GM18868 (cell line): Measurements from ENCODE around the gene TBC1D22A.
A peak's percentile ranks its signal among the peaks of the same experiment; 100 is the strongest.
"Not testable (repeated sequence)": the region's sequence is repeated elsewhere in the genome, so short reads cannot be mapped to it uniquely, and the experiment has no call there.

Source experiments
- ATAC-seq: cut with Tn5 transposase; IDR thresholded peaks from one replicate; pipeline ENCODE4 v1.9.1; 2021; ENCODE audit warnings: mild to moderate bottlenecking, moderate library complexity; ENCODE audit not compliant: unreplicated experiment

The TBC1D22A gene, protein sequence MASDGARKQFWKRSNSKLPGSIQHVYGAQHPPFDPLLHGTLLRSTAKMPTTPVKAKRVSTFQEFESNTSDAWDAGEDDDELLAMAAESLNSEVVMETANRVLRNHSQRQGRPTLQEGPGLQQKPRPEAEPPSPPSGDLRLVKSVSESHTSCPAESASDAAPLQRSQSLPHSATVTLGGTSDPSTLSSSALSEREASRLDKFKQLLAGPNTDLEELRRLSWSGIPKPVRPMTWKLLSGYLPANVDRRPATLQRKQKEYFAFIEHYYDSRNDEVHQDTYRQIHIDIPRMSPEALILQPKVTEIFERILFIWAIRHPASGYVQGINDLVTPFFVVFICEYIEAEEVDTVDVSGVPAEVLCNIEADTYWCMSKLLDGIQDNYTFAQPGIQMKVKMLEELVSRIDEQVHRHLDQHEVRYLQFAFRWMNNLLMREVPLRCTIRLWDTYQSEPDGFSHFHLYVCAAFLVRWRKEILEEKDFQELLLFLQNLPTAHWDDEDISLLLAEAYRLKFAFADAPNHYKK

GRCh38 chr22:46762238-46763050, at the start of gene TBC1D22A:
Gene TBC1D22A (plus strand): TSS chr22:46762650. CDS start chr22:46762787, 137 bp downstream.
- peak; percentile 78 for ATAC-seq

DNA sequence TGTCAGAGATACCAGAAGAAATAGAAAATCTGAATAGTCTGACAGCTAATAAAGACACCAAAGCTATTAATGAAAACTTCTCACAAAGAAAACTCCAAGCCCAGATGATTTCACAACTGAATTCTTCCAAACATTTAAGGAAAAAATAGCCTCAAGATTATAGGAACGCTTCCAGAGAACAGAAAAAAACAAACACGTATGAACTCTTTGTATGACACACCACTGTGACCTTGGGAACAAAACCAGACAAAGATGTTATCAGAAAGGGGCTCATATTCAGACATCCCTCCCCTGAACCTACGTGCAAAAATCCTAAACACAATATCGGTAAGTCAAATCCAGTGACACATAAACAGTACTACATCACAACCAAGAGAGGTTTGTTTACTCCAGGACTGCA, 47.9 kb upstream of the TBC1D22A start:
- no peak for ATAC-seq

DNA sequence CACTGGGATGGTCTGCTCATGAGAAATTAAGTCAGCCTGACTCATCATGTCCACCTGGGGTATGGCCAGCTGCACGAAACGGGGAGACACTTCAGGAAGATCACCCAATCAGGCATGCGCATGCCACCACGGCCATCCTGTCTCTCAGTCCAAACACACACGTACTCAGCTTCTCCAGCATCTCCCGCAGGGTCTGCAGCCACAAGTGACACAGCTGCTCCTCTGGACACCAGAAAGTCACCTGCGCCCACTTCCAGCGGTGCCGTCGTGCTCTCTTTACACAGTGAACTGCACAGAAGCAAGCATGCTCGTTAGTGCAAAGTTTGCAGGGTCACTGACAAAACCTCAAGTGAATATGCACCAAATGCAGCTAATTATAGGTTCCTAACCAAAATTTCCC, 42.5 kb upstream of the TBC1D22A start:
- no peak for ATAC-seq

DNA sequence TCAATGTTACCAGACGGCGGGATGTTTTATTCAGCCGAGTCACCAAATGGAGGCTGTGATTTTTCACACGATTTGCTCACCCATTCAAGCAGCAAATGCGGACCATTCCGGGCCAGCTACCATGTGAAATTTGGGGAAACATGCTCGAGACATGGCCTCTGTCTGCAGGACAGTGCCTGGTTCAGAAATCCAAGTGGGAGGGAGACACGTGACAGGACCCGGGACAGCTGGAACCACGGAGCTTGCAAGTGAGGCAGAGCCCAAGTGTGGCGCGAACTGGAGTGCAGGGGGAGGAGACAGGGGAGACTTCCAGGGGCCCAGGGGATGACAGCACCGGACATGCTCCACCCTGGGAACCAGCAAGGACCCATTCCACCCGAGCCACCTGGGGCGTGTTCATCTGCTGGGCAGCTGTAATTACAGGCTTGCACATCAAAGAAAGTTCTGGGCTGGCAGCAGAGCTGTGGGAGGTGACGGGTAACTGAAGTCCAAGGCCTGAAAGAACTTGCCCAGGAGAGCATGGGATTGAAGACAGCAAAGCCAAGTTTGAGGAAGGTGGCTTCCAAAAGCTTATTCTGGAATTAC, 40.9 kb upstream of the TBC1D22A start:
- no peak for ATAC-seq

- ATAC-seq, result no peak
Observed at GRCh38 chr22:46723882-46724281, 38.6 kb upstream of the TBC1D22A start.

DNA sequence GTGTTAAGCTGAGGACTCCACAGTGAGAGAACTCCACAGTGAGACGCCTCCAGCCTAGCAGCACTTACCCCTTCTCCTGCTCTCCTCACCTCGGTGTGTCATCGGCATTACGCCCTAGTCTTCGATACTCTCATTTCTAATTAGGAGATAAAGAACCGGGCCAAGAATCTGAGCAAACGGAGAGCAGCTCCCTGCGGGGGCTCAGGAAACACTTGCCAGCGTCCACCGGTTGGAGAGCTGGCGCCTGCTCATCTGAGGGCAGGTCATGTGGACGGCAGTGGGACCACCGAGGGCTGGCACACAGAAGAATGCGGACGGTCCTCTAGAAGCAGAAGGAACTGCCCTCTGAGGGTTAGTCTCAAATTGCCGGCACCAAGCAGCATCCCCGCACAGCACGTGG, 37.4 kb upstream of the TBC1D22A start:
- no peak for ATAC-seq

GRCh38 chr22:46726066-46726985, 36.1 kb upstream of the TBC1D22A start:
- ATAC-seq, result no peak

DNA sequence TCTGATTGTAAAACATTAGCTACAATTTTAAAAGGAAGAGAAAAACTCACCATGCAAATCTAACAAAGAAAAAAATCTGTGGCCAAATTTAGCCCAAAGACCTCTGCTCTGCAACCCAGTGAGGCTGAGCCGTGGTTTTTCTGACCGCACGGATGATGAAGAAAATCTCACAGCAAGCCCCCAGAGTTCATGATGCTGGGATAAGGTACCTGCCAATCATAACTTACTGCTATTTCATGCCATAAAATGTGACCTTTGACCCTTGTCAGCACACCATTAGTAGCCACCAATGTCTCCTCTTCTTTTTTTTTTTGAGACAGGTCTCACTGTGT, 35.5 kb upstream of the TBC1D22A start:
- ATAC-seq, result no peak

DNA sequence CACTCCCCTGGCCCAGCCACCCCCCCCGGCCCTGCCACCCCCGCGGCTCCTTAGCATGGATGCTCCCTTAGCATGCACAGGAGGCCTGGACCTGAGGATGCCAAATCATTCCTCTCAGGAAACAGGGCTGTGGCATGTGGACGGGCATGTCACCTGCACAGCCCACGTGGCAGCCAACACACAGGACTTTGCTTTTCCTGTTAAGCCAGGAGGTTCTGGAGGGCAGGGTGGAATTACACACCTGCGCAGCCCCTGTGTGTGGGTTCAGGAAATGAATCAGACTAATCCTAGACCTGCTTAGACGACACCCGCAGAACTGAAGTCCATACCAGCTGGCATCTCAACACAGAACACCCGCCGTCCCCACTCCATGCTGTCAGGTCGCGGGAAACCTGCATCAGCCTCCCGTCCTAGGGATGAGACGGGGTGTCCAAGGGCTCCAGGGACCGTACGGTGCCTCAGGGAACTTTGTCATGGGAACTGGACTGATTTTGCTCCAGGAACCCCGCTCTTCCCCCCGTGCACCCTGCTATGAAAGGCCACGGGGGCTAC, 34.6 kb upstream of the TBC1D22A start:
- ATAC-seq, result no peak

DNA sequence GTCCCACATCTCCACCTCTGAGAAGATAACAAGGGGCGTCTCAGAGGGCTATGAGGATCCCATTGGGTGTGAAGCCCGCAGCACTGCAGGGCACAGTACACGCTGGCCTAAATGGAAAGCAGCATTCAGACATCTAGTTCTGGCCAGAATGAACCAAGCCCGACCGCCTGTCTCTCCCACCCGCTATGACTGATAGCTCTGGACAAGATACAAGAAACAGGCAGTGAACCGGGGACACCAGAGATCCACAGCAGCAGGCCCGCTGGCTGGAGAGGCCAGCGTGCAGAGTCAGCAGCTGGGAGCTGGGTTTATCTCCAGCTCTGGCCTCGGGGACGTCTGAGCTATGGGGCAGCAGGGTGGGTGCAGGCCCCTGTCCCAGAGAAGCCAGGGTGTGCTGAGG, 34.0 kb upstream of the TBC1D22A start:
- no peak for ATAC-seq

DNA sequence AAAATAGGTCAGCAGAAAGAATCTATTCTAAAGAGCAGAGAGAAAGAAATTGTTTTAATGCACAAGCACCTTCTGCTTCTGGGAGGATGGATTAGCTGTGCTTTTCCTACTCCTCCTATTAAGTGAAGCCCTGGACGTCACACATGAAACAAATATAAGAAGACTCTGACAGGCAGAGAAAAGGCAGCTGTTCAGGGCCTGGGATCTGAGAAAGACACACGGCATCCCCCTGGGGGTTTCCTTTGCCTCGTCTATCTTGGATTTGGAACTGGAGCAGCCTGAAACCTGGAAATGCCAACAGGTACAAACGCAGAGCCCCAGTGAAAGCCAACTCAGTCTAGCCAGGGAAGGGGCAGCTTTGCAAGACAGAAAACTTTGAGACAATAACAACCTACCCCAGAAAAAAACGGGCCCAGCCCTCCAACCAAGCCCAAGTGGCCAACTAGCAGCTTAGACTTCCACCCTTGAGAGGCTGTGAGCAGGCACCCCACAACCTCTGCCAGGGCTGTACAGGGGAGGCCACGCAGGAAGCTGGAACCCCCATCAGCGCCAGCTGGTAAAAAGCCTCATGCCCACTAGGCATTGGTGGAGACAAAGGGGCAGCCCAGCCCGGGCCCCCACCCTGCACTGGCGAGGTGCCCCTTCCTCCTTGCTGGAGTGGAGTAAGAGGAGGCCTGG, 31.7 kb upstream of the TBC1D22A start:
- no peak for ATAC-seq

DNA sequence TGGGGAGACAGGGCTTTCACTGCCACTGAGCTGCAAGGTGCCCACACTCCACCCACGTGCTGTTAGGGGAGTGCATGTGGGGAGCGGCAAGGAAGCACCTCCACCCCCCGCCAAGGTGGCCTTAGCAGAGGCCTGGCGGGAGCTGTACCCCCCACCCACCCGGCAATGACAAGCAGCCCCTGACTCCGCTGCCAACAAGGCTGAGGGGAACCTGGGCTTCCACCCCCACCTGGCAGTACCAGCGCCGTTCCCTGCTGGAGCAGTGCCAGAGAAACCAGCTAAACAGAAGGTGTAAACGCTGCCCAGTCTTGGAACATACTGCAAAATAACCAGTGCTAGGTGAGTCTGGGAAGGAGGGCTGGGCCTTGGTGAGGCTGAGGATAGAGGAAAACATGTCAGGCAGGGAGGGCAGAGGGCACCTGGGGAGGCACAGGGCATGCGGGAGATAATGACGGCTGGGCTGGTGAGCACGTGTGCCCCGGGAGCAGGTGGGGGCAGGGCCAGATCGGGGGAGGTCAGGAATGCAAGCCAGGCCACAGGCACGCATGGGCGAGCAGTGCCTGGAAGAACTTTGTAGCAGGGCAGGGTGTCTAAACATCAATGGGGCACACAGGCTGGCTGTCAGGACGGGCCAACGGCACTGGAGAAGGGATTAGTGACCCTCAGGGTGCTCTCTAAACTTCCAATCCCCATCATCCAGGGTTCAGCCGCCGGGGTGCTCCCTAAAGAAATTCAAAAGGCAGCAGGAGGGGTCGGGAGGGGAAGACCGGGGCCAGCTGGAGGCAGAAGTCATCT, 31.0 kb upstream of the TBC1D22A start:
- no peak for ATAC-seq

GRCh38 chr22:46732041-46732379, 30.4 kb upstream of the TBC1D22A start:
- ATAC-seq, result no peak

DNA sequence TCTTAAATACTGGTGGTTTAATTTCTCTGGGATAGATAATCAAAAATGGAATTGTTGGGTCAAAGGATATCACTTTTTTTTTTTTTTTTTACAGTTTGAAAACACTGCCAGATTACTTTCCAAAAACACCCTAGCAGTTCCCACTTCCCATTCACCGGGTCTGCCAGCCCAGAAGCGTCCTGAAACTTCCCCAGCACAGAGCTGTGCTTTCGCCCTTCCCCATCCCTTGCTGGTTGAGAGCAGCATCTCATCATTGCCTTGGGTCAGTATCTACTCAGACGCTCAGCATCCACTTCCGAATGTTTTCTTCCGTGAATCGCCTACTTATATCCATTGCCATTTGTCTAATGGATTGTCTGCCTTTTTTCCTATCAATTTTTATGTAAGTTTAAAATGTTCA, 29.9 kb upstream of the TBC1D22A start:
- ATAC-seq, result no peak

- ATAC-seq, result not testable (repeated sequence)
Observed at GRCh38 chr22:46734213-46734722, 28.2 kb upstream of the TBC1D22A start.

- no peak for ATAC-seq
Observed at GRCh38 chr22:46734830-46735453, 27.5 kb upstream of the TBC1D22A start.

GRCh38 chr22:46735747-46736608, 26.5 kb upstream of the TBC1D22A start:
- no peak for ATAC-seq
